Pons (tissue), 1 donor: ENCODE measurements around the gene FAM131B.

Experiments used
- DNase-seq: peaks from one replicate; pipeline ENCODE4 v3.0.0-alpha.2; 2016; ENCODE audit warnings: low spot score

Gene FAM131B

DNA sequence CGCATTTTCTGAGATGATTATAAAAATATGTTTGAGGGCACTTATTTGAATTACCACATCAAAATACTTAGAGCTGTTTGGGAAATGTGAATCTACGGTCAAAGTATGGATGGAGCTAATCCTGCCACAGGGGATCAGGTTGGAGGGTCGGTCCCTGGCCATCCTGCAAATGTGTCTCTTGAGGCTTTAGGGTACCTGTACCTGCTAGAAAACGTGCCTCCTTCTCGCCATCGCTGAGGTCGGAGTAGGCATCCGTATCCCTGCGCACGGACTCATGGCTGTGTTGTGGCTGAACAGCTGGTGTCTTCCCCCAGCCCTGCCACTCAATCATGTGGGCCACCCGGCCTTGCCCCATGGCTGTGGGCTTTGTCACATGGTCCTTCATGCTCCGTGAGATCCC, 3.9 kb downstream of the FAM131B start:
- no peak for DNase-seq

DNA sequence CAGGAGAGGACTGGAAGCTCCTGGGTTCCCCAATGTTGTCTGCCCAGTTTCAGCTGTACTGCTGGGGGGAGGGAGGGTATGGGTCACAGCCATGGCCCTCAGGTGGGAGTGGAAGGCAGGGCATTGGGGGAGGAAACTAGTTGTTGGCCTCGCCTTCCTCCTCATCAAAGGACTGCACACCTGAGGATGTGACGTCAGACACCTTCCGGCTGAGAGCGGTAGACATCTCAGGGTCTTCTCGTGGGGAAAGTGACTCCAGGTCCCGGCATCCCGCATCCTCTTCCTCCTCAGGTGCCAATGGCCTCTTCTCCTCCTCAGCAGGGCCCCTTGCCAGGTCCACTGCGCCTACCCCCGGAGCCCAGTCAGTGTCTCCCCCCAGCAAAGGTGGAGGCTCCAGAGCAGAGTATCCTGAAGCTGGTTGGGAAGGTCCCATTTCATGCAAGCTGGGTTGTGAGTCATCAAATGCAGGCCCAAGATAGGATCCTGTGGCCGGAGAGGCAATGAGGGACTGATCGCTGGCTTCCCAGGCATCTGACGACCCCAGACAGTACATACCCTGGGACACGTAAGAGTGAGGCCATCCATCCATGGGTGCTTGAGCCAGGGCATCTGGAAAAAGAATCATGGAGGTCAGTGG, 6.0 kb downstream of the FAM131B start:
- DNase-seq: no peak

DNA sequence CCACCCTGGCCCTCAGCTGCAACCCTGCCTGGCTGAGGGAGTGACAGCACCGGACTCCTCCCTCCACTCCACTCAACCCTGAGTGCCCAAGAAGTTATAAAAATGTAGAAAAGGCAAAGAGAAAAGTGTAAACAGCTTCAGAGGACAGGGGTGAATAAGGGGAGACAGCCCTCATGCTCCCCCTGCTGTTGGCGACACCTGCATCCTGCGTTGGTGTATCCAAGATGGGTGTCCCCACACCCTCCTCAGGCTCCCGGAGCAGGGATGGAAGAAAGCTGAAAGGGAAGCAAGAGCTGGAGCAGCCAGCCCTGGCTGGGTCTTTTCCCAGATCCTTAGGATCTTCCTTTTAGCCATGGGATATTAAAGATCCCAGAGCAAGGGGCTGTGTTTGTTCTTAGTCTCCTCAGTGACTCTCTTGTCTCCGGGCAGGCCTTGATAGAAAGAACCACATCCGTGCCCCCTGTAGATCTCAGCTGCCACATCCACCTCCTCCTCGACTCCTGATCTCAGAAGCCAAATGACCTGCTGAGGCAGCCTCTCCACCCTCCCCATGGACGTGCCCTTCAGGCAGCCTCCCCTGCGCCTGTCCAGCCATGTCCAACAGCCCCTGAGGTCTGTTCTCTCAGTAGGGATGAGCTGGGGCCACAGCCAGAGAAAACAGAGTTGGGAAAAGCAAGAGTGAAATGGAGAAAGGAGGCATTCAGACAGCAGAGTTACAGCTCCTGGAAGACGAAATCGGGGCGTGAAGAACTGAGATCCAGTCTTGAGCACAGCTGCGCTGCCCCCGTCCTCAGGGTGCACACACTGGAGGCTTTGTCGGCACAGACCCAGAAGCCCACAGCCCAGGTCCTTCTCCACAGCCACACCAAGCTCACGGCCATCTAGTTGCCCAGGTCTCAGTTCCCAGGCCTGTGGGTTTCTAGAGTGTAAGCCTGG, 6.8 kb downstream of the FAM131B start:
- DNase-seq: no peak

DNA sequence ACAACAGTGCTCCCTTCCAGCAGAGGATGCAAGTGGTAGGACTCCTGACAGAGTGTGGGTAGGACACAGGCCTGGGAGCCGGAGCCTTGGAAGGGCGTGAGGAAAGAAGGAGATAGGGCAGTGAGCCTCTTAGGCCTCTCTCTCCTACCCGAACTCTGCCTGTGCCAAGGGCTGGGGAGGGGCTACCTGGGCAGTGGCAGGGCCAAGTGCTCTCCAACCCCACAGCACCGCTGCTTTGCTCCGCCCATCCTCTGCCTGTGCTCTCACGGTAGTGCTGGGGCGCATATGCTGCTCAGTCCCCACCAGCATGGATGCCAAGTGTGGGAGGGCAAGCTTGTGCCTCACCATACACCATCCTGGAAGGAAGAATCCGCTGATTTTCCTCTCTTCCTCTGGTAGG, 7.5 kb downstream of the FAM131B start:
- DNase-seq: no peak

DNA sequence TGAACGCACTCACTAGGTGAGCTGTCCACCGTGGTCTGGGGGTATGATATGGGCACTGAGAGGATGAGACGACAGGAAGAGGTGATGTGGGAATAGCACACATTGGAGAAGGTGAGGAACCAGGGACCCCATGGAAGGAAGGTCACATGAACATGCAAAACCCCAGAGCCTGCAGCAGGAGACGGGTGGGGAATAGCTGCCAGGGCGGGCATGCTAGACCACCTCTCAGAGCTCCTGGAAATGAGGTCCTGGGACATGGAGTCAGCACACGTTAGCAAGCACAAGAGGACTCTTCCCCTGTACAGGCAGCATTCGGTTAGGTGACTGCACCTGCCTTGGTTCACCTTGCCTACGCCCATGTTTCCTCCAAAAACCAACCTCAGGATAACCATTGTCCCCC, 8.1 kb downstream of the FAM131B start:
- DNase-seq: no peak

DNA sequence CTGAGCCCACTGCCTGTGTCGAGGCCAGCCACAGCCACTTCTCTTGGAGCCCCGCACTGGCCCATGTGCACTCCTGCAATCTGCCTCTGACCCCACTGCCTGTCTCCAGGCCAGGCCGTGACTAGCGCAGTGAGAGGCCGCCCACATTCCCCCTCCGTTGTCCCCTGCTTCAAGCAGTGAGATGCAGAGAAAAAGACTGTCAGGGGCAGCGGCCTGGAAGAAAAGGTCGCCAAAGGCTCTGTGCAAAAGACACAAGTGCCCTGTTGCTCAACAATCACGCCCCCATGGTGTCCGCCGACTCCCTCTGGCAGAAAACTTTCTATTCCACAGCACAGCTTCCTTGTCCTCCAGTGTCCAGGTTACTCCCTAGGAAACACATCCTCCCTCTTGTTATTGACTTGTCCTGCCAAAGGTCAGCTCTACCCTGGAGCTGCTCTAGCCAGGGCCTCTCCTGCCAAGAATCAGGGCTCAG, 9.9 kb downstream of the FAM131B start:
- DNase-seq: no peak

DNA sequence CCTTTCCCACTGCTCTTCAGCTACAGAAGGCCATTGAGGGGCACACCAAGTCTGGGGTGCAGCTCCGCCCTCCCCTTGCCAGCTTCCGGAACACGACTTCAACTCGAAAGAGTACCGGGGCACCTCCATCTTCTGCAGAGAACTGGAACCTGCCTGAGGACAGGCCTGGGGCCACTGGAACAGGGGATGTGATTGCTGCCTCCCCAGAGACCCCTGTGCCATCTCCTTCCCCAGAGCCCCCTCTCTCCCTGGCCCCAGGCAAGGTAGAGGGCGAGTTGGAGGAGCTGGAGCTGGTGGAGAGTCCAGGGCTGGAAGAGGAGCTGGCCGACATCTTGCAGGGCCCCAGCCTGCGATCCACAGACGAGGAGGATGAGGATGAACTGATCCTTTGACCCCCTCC, 10.9 kb downstream of the FAM131B start:
- DNase-seq: no peak

DNA sequence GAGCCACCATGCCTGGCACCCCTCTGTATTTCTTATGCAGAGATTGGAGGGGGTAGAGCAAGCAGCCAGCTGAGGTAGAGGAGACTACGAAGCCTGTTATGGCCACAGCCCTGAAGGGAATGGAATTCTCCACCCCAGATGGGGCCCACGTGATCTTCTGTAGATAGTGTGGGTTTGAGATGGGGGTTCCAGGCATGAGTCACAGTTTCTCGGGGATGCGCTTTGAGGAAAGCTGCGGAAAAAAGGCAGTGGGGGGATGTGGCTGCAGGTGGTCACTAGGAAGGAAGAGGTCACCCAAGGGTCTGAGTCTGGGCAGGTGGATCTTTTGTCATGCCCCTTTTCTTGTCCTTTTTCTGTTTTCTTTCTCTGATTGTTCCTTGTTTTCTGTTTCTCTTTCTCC, 11.5 kb downstream of the FAM131B start:
- DNase-seq: no peak

DNA sequence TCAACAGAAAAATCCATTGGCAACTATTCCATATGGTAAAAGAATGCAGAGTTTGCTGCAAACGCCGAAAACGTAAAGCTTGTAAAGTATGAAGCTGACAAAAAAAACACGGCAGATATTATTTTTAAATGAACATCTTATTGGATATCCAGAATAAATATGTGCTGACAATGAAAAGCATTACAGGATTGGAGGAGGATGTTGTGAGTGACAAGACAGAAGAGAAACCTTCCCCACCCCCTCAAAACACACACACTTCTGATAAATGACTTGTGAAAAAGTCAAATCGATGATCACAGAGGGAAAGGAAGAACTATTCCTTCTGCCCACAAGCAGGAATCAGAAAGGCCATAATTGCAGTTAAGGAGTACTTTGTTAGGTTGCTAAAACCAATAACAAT, 14.6 kb downstream of the FAM131B start:
- DNase-seq: no peak

DNA sequence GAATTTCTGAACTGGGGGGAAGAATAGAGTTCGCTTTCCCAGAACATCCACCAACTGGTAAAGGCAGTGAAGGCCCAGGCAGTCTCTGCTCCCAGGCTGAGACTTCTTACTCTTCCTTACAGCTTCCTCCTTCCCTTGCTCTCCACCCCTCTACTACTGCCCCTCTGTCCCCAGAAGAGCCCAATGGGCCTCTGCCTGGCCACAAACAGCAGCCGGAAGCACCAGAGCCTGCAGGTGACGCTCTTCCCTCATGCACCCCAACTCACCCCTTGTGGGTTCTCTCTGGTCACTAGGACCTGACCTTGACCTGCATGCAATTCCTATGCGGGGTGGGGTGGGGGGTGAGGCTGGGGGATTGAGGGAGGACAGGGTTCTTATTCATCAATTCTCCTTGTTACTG, 16.5 kb downstream of the FAM131B start:
- DNase-seq: no peak

DNA sequence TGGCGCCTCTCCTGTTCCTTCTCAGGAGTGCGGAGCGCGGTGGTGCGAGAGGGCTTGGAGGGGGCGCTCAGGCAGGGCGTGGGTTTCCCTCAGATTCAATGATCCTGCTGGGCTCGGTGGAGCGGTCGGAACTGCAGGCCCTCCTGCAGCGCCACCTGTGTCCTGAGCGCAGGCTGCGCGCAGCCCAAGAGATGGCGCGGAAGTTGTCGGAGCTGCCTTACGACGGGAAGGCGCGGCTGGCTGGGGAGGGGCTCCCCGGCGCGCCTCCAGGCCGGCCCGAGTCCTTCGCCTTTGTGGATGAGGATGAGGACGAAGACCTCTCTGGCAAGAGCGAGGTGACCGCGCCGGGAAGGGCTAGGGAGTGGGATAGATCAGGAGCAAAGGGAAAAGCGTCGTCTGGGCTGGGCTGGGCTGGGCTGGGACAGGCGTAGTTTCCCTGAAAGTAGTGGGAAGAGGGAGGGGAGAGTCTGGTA, 17.0 kb downstream of the FAM131B start:
- DNase-seq: no peak

DNA sequence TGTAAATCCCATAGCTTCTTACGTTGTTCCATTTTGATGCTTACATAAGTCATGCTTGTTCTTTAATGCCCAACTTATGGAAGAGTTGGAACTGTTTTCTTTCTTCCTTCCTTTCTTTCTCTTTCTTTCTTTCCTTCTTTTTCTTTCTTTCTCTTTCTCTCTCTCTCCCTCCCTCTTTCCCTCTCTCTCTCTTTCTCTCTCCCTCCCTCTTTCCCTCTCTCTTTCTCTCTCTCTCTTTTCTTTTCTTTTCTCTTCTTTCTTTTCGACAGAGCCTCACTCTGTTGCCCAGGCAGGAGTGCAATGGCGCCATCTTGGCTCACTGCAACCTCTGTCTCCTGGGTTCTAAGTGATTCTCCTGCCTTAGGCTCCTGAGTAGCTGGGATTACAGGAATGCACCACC, 18.9 kb downstream of the FAM131B start:
- DNase-seq: no peak

DNA sequence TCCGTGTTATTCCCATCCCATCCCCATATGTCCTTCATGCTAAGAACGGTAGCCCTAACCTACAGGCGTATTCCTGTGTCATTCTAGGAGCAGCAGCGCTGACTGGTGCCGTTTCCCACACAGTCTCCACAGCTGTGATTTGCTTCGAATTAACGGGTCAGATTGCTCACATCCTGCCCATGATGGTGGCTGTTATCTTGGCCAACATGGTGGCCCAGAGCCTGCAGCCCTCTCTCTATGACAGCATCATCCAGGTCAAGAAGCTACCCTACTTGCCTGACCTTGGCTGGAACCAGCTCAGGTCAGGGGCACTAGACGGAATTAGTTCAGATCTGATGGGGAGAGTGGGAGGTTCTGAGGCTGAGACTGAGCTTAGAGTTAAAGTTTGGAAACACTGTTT, 20.7 kb downstream of the FAM131B start:
- no peak for DNase-seq

DNA sequence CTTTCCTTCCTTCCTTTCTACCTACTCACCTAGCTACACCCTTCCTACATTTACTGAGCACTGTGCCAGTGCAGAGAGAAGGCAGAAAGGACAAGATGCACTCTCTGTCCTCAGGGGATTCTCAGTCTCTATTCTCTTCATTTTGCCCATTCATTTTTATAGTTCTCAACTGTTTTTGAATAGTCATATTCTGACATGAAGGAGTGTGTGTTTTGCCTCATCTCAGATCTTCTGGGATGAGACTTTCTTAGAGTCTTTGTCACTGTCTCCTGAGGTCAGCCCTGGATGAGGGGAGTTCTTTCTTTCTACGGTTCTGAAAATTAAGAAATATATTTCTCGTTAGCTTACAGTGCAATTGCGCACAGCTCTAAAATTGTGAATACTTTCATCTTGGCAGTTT, 25.3 kb downstream of the FAM131B start:
- no peak for DNase-seq

DNA sequence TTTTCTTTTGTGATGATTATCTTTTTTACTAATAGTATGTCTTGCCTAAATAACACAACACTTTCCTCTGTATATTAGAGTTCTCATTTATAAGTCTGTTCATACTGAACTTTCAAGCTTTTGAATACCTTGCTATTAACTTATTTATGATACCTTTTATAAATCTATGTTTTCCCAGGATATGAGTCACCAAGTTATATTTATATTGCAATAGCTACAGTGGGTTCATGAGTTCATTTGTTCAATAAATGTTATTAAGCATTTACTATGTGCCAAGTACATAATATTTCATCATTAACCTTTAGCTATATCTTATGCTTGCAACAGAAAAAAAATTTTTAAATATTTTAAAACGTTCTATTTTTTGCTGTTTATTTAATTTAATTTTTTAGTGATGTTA, 28.3 kb downstream of the FAM131B start:
- no peak for DNase-seq

DNA sequence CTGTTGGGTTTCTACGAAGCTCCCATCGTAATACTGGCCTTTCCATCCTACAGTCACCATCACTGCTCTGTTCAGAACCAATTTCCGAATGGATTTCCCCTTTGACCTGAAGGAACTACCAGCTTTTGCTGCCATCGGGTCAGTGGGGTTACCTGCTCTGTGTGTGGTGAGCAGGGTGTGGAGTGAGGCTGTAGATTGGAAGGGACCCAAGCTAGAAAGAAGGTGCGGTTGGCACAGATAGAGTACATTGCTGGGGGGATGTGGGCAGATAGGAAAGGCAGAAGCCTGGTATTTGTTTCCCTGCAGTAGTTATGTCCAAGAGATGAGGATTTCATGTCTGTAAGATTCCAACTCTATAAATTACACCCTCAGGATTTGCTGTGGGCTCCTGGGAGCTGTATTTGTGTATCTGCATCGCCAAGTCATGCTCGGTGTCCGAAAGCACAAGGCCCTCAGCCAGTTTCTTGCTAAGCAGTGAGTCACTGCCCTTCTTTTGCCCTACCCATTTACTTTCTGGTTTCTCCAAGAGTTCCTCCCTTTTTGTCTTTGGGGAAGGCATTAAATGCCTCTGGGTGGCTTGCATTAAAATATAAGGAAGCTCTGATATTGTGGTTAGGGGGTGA, 31.2 kb downstream of the FAM131B start:
- no peak for DNase-seq

DNA sequence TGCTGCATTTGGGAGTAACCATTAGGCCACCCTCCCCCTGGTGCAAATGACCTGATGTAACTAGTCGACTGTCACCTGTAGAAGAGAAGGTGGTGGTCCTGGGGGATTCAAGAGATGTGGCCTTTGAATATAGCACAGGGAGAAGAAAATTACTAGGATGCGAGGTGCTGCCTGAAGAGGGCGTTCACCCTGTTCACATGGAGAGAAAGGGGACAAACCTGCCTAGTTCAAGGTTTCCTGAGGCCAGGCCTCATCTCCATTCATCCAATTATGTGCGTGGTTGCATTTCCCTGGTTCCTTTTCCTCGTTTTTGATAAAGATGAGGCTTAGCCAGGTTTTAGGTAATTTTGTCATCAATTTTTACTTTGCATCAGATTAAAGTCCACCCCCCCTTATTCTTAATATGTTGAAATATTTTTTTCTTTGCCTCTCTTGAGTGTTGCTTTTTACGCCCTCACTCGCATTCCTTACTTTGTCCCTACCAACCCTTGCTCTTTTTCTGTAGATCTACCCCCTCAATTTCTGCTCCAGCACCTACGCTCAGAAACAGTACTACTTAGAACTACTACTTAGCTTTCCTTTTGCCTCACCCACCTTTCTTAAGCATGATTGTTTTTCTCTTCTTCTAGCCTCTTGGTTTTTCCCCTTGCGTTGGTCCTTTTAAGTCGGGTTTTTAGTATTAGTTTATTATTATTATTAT, 32.9 kb downstream of the FAM131B start:
- DNase-seq: no peak

DNA sequence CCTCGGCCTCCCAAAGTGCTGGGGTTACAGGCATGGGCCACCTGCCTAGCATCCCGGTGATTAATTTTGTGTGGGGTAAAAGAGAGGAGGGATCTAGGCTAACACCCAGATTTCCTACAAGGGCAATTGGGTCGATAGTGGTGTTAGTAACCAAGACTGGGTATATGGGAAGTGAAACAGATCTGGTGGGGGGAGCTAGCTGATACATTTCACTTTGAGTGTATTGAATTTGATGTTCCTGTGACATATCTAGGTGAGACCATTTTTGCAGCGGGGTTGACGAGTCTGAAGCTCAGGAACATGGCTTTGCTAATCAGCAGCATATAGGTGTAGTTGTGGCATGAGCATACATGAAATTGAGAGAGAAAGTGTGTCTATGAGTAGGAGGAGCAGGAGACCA, 34.6 kb downstream of the FAM131B start:
- no peak for DNase-seq

DNA sequence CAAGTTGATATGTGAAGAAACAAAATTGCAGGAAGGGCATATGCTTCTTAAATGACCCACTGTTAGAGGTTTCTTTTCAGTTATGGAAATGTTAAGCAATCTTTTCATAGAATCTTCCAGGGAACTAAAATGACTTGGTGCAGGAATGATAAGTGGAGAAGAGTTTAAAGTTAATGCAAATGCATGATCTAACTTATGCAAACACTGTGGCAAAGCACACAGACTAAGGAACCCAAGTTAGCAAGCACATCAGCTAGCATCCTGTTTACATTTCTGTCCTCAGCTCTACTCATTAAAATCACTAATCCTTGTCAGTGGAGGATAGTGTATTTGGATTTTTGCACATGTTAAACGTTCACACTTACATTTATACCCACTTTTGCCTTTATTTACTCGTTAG, 37.3 kb downstream of the FAM131B start:
- DNase-seq: no peak

DNA sequence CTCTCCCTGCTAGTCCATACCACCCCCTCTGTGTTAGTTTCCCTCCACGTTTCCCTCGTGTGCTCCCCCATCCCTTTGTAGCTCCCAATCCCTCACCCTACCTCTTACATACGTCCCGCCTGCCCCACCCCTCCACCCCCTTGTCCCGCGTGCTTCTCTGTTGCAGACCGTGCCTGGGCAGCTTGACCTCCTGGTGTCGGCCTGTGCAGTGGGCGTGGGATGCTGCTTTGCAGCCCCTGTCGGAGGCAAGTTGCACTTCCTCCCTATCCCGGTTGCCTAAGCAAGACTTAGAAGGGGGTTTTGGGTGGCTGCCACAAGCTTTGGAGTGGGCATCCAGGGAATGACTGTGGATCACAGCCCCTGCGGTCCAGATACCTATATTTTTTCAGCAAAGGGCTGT, 38.9 kb downstream of the FAM131B start:
- DNase-seq: no peak

DNA sequence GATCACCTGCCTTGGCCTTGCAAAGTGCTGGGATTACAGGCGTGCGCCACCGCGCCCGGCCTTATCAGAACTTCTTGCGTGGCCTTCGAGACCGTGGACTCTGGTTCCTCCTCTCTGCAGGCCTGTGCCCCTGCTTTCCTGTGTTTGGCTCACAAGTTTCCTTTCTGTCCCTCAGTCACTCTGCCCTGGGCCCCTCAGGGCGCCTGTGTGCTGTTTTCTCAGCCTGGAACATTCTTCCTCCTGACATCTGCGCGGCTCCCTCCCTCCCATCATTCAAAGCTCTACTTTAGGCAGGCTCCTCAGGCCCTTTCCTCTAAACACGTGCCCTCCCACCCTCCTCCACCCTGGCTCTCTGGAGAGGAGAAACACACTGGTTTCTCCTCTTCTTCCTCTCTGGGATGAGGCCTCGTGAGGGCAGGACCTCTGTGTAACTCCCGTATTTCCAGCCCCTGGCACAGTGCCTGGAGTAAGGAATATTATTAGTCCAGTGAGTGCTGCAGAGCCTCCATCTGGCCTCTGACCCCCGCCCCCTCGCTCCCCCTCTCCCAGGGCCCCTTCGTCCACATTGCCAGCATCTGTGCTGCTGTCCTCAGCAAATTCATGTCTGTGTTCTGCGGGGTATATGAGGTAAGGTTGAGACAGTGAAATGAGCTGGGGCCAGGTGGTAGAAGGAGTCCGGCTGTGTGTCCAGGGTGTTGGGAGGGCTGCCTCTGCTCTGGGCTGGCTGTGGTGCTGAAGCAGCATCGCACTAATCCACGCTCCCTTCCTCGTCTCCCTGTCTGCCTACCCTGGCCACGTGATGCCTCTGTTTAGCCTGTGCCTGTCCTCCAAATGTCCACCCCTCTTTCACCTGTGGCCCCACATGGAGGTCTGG, 39.5 kb downstream of the FAM131B start:
- no peak for DNase-seq
